ENCODE results near the gene CDH24.

CDH24 gene

DNA sequence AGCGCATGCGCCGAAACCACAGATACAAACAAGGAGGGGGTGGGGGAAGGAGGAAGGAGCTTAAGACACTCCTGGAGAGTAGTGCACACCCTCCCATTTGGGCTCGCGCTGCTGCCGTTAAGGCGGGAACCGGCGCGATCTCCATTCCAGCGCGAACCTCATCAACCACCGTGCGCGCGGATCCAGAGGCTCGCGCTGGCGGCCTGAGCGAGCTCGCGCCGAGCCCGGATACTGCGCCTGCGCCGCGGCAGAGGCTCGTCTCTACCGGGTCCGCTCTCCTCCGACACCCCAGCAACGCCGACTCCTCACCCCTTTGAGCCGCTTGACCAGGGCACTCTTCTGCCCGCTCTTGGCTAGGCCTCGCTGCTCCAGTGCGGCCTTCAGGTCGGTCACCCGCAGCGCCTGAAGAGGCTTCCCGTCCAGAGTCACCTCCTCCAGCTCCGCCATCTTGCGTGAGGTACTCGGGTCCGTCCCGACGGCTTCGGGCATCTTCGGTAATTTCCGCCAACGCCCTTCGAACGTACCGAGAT, 37.4 kb upstream of the CDH24 start, which contains the start of gene ACIN1:
Gene ACIN1 (minus strand): TSS at position 471 of the 530 bp plus-strand sequence. CDS start 24 bp downstream, at position 447.
- TF ChIP-seq SPI1 (IDR thresholded peaks at IDR 0.05; ENCODE audit: borderline replicate concordance, low read depth) (no peak), GABPA (IDR thresholded peaks at IDR 0.05; ENCODE audit: low read depth) (no peak), POLR2AphosphoS5 (IDR thresholded peaks at IDR 0.05; ENCODE audit: low read depth) (peak; percentile 78)
- TF ChIP-seq, protein P1, sequence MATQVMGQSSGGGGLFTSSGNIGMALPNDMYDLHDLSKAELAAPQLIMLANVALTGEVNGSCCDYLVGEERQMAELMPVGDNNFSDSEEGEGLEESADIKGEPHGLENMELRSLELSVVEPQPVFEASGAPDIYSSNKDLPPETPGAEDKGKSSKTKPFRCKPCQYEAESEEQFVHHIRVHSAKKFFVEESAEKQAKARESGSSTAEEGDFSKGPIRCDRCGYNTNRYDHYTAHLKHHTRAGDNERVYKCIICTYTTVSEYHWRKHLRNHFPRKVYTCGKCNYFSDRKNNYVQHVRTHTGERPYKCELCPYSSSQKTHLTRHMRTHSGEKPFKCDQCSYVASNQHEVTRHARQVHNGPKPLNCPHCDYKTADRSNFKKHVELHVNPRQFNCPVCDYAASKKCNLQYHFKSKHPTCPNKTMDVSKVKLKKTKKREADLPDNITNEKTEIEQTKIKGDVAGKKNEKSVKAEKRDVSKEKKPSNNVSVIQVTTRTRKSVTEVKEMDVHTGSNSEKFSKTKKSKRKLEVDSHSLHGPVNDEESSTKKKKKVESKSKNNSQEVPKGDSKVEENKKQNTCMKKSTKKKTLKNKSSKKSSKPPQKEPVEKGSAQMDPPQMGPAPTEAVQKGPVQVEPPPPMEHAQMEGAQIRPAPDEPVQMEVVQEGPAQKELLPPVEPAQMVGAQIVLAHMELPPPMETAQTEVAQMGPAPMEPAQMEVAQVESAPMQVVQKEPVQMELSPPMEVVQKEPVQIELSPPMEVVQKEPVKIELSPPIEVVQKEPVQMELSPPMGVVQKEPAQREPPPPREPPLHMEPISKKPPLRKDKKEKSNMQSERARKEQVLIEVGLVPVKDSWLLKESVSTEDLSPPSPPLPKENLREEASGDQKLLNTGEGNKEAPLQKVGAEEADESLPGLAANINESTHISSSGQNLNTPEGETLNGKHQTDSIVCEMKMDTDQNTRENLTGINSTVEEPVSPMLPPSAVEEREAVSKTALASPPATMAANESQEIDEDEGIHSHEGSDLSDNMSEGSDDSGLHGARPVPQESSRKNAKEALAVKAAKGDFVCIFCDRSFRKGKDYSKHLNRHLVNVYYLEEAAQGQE (IDR thresholded peaks at IDR 0.05; ENCODE audit: insufficient replicate concordance, low read depth): peak; percentile 75
- TF ChIP-seq, protein P2, sequence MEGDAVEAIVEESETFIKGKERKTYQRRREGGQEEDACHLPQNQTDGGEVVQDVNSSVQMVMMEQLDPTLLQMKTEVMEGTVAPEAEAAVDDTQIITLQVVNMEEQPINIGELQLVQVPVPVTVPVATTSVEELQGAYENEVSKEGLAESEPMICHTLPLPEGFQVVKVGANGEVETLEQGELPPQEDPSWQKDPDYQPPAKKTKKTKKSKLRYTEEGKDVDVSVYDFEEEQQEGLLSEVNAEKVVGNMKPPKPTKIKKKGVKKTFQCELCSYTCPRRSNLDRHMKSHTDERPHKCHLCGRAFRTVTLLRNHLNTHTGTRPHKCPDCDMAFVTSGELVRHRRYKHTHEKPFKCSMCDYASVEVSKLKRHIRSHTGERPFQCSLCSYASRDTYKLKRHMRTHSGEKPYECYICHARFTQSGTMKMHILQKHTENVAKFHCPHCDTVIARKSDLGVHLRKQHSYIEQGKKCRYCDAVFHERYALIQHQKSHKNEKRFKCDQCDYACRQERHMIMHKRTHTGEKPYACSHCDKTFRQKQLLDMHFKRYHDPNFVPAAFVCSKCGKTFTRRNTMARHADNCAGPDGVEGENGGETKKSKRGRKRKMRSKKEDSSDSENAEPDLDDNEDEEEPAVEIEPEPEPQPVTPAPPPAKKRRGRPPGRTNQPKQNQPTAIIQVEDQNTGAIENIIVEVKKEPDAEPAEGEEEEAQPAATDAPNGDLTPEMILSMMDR (IDR thresholded peaks at IDR 0.05; ENCODE audit: insufficient read depth, low read length): no peak
- no peaks in the 10 kb centered on the region for H3K27me3 ChIP-seq (ENCODE audit: insufficient read depth, poor library complexity, severe bottlenecking)
- H3K4me3 ChIP-seq (replicated peaks; ENCODE audit: insufficient read depth, low read length): peak within 1 kb of the TSS; percentile 88
- peak; percentile 85 to 87 for DNase-seq (ENCODE audit: low read depth in 1 of 2, low spot score in 1 of 2)
- peak within 1 kb of the TSS; percentile 97 for H3K27ac ChIP-seq (replicated peaks)

DNA sequence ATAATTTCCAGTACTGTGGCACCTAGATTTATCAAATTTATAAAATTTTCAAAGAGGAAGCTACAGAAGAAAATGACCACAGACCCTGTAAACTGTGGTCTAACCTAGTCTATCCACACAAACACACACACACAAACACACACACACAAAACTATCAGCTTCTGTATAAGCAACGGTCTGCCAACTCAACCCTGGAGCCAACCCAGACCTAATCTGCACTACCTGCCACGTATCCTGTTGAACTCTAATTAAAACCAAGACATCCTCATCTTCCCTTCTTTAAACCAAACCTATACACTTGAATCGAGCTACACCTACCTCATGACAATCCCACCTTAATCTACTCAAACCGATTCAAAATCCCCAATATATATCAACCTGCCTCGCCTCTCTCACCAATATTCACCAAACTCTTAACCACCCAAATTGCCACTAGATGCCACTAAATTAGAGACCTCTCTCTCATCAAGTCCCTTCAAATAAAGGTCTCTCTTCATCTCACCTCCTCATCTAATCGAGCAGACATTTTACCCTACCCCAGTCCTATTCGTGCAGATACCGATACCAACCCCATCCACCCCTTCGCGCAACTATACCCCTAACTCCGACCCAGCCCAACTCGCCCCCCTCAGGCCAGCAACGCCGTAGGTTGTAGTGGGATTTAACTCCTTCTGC, 36.8 kb upstream of the CDH24 start:
- no peaks in the 10 kb centered on the region for H3K27me3 ChIP-seq (ENCODE audit: insufficient read depth, poor library complexity, severe bottlenecking)
- TF ChIP-seq, protein P2 (IDR thresholded peaks at IDR 0.05; ENCODE audit: insufficient read depth, low read length): no peak
- TF ChIP-seq, protein P1 (IDR thresholded peaks at IDR 0.05; ENCODE audit: insufficient replicate concordance, low read depth): no peak
- no peak for TF ChIP-seq SPI1 (IDR thresholded peaks at IDR 0.05; ENCODE audit: borderline replicate concordance, low read depth)
- TF ChIP-seq POLR2AphosphoS5 (IDR thresholded peaks at IDR 0.05; ENCODE audit: low read depth): no peak
- TF ChIP-seq GABPA (IDR thresholded peaks at IDR 0.05; ENCODE audit: low read depth): no peak
- no peak for DNase-seq (ENCODE audit: low read depth in 1 of 2, low spot score in 1 of 2)
- H3K27ac ChIP-seq (replicated peaks): peak overlapping the region; percentile 97
- H3K4me3 ChIP-seq (replicated peaks; ENCODE audit: insufficient read depth, low read length): peak overlapping the region; percentile 85

DNA sequence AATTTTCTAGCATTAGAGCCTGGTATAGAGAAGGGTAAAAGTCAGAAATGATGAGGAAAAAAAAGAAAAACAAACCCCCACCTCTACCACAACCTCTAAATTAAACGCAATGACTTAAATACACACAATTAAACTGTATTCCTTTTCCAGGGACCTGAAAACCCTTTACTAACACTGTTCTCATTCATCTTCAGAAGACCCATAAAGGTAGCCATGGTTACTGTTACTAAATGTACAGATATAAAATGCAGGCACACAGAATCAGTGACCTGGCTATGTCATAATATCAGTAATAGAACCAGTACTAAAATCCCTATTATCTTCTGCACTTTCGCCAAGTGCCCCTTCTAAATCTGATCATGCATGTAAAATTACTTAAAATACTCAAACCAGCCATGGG, 36.2 kb upstream of the CDH24 start:
- TF ChIP-seq, protein P1 (IDR thresholded peaks at IDR 0.05; ENCODE audit: insufficient replicate concordance, low read depth): no peak
- TF ChIP-seq SPI1 (IDR thresholded peaks at IDR 0.05; ENCODE audit: borderline replicate concordance, low read depth) (no peak), GABPA (IDR thresholded peaks at IDR 0.05; ENCODE audit: low read depth) (no peak), POLR2AphosphoS5 (IDR thresholded peaks at IDR 0.05; ENCODE audit: low read depth) (no peak)
- TF ChIP-seq, protein P2 (IDR thresholded peaks at IDR 0.05; ENCODE audit: insufficient read depth, low read length): no peak
- Histone ChIP-seq H3K27ac (replicated peaks) (peak overlapping the region; percentile 97), H3K4me3 (replicated peaks; ENCODE audit: insufficient read depth, low read length) (peak overlapping the region; percentile 85), H3K27me3 (ENCODE audit: insufficient read depth, poor library complexity, severe bottlenecking) (no peaks in the 10 kb centered on the region)
- DNase-seq (ENCODE audit: low read depth in 1 of 2, low spot score in 1 of 2): no peak

Data from HL-60 (cell line).